ENCODE measurements around the gene CRADD.
A peak's percentile ranks its signal among the peaks of the same experiment; 100 is the strongest.

DNA sequence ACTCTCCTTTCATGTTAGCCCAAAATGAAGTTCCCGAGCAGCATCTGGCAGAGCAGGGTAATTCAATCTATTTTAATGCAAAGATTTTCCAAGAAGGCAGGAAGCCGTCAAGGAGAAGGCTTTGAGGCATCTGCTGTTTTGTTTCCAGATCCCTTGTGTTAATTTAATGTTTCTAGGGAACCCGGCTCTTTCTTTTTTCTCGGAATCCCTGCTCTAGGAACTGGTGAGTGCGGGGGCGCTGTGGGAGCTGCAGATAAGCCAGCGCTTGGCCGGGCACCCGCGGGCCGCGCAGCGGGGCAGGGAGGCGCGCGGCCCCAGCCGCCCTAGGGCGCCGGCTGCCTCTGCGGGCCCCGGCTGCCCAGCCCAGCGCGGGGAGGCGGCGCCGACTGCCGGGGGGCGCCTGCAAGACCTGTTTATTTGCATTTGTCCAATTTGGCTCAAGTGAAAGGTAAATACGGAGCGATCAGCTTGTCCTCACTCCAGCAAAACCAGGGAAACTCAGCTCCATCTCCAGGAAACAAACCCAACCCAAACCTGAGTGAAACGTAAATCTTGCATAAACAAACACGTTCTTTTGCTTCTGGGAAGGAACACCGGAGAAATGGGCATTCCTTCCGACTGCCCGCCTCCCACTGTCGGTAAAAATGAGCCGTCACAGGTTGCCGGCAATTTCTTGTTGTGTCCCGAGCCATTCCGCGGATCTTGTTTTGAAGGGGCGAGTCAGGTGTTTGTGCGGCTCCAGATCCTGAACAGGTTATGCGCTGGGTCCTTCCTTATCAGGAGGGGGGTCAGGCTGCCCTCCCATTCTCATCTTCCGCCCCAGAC is 65.1 kb downstream of the CRADD start:
- TF ChIP-seq, protein P1, sequence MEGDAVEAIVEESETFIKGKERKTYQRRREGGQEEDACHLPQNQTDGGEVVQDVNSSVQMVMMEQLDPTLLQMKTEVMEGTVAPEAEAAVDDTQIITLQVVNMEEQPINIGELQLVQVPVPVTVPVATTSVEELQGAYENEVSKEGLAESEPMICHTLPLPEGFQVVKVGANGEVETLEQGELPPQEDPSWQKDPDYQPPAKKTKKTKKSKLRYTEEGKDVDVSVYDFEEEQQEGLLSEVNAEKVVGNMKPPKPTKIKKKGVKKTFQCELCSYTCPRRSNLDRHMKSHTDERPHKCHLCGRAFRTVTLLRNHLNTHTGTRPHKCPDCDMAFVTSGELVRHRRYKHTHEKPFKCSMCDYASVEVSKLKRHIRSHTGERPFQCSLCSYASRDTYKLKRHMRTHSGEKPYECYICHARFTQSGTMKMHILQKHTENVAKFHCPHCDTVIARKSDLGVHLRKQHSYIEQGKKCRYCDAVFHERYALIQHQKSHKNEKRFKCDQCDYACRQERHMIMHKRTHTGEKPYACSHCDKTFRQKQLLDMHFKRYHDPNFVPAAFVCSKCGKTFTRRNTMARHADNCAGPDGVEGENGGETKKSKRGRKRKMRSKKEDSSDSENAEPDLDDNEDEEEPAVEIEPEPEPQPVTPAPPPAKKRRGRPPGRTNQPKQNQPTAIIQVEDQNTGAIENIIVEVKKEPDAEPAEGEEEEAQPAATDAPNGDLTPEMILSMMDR (IDR thresholded peaks at IDR 0.05; ENCODE audit: borderline replicate concordance, extremely low read depth, low read length, poor library complexity, severe bottlenecking) = peak; percentile 53
- TF ChIP-seq EZH2 (IDR thresholded peaks at IDR 0.05; ENCODE audit: borderline replicate concordance, low read depth, low read length, severe bottlenecking) = no peak

All from DND-41 (cell line).